ENCODE results near the gene PTPRN2.
"Not testable (repeated sequence)": the region's sequence is repeated elsewhere in the genome, so short reads cannot be mapped to it uniquely, and the experiment has no call there.

PTPRN2 gene

GRCh38 chr7:158277219-158278141 lies 310.1 kb downstream of the PTPRN2 start:
- no peak for DNase-seq (ENCODE audit: low read depth)
- H3K4me3 ChIP-seq (ENCODE audit: low read depth, low read length): no peak overlapping the region
- TF ChIP-seq CTCF (conservative IDR thresholded peaks at IDR 0.05; ENCODE audit: low read depth, low read length): no peak

- no peak overlapping the region for H3K4me3 ChIP-seq (ENCODE audit: low read depth, low read length)
- TF ChIP-seq CTCF (conservative IDR thresholded peaks at IDR 0.05; ENCODE audit: low read depth, low read length): no peak
- DNase-seq (ENCODE audit: low read depth): no peak
Observed at GRCh38 chr7:158276414-158277218, 311.0 kb downstream of the PTPRN2 start.

- DNase-seq (ENCODE audit: low read depth): no peak
- no peak overlapping the region for H3K4me3 ChIP-seq (ENCODE audit: low read depth, low read length)
- TF ChIP-seq CTCF (conservative IDR thresholded peaks at IDR 0.05; ENCODE audit: low read depth, low read length): no peak
Observed at GRCh38 chr7:158275711-158276413, 311.8 kb downstream of the PTPRN2 start.

GRCh38 chr7:158274996-158275395 lies 312.6 kb downstream of the PTPRN2 start:
- no peak for DNase-seq (ENCODE audit: low read depth)

GRCh38 chr7:158274404-158274811 lies 313.2 kb downstream of the PTPRN2 start:
- TF ChIP-seq CTCF (conservative IDR thresholded peaks at IDR 0.05; ENCODE audit: low read depth, low read length): no peak
- no peak overlapping the region for H3K4me3 ChIP-seq (ENCODE audit: low read depth, low read length)
- DNase-seq (ENCODE audit: low read depth): no peak

More at GRCh38 chr7:158274996-158275395, 312.6 kb downstream of the PTPRN2 start:
- no peak overlapping the region for H3K4me3 ChIP-seq (ENCODE audit: low read depth, low read length)
- no peak for TF ChIP-seq CTCF (conservative IDR thresholded peaks at IDR 0.05; ENCODE audit: low read depth, low read length)

GRCh38 chr7:158273756-158274342 lies 313.8 kb downstream of the PTPRN2 start:
- not testable (repeated sequence) for H3K4me3 ChIP-seq (ENCODE audit: low read depth, low read length); DNase-seq (ENCODE audit: low read depth)

All from choroid plexus epithelial cell (primary cell).